HepG2 (cell line): ENCODE results near the gene ACTN1. TPM values are rescaled to one million over a fixed set of nuclear protein-coding genes. Genes with fewer than 3 reads are reported as not detected.

Experiments used
- BCL6 ChIP-seq: IDR thresholded peaks from 2 replicates; pipeline ENCODE4 v1.6.1; 2016; ENCODE audit warnings: missing genetic modification reagents, missing compliant biosample characterization
- CCDC6 ChIP-seq: sonication (generic); formaldehyde crosslinking; IDR thresholded peaks from 2 replicates; pipeline ENCODE4 v1.8.1; 2022; ENCODE audit warnings: mild to moderate bottlenecking, missing genetic modification reagents, moderate library complexity
- FLYWCH1 ChIP-seq: sonication (generic); formaldehyde crosslinking; IDR thresholded peaks from 2 replicates; pipeline ENCODE4 v1.8.1; 2023; ENCODE audit warnings: mild to moderate bottlenecking, missing genetic modification reagents
- PHB2 ChIP-seq: fragments of 450-650 bp; IDR thresholded peaks from 2 replicates; pipeline ENCODE4 v1.6.1; 2018; ENCODE audit not compliant: partially characterized antibody
- PTBP1 ChIP-seq: fragments of 200-400 bp; formaldehyde crosslinking; IDR thresholded peaks from 2 replicates; pipeline ENCODE4 v1.6.1; 2018; ENCODE audit warnings: low read length, low read depth; ENCODE audit not compliant: poor library complexity, severe bottlenecking
- REXO4 ChIP-seq: sonication (generic); formaldehyde crosslinking; IDR thresholded peaks from 2 replicates; pipeline ENCODE4 v1.8.0; 2022; ENCODE audit warnings: missing genetic modification reagents, mild to moderate bottlenecking, borderline replicate concordance
- SP1 ChIP-seq, 2 experiments: fragments of 450-650 bp in 1 of 2; sonication (generic) in 1 of 2; formaldehyde crosslinking in 1 of 2; IDR thresholded peaks; 2 replicates each; pipeline versions ENCODE4 v1.4.0 to v1.6.1; 2016 to 2020; ENCODE audit warnings: missing genetic modification reagents in 1 of 2
- TCF12 ChIP-seq, 2 experiments: fragments of 450-650 bp in 1 of 2; sonication (generic) in 1 of 2; formaldehyde crosslinking in 1 of 2; IDR thresholded peaks; 2 replicates each; pipeline versions ENCODE4 v1.6.1 to v1.8.0; 2017 to 2022; ENCODE audit warnings: antibody characterized with exemption in 1 of 2, mild to moderate bottlenecking in 1 of 2, missing genetic modification reagents in 1 of 2, moderate library complexity in 1 of 2
- ZNF557 ChIP-seq: sonication (generic); formaldehyde crosslinking; IDR thresholded peaks from 2 replicates; pipeline ENCODE4 v1.4.0; 2020; ENCODE audit warnings: missing genetic modification reagents
- ZNF703 ChIP-seq: sonication (generic); formaldehyde crosslinking; IDR thresholded peaks from 2 replicates; pipeline ENCODE4 v1.5.1; 2020; ENCODE audit warnings: missing genetic modification reagents, mild to moderate bottlenecking, moderate library complexity, borderline replicate concordance
- polyA plus RNA-seq, 8 experiments: library from polyadenylated mRNA; depleted of rRNA in 3 of 8; stranded (reverse) in 7 of 8; unstranded in 1 of 8; fragments of >200 nt; fragmentation: Illumina TruSeq in 4 of 8; extraction: Trizol in 4 of 8; gene quantifications; 2 replicates each; pipeline versions ENCODE4 v1.2.1 to v1.2.3, GENCODE V29; 2011 to 2016; ENCODE audit warnings: low read depth in 4 of 8, missing spikeins in 1 of 8, mixed read lengths in 1 of 8; ENCODE audit not compliant: insufficient read depth in 1 of 8
- total RNA-seq, 5 experiments: library from RNA; depleted of rRNA; stranded (reverse); fragments of >200 nt; fragmentation: Illumina TruSeq; extraction: Trizol; gene quantifications; 2 replicates each; pipeline ENCODE4 v1.2.3, GENCODE V29; 2016; ENCODE audit warnings: low read depth in 1 of 5
- TF ChIP-seq, protein P1 (sequence below): IDR thresholded peaks from 2 replicates; pipeline ENCODE4 v1.6.1; 2016
- TF ChIP-seq, protein P2 (sequence below): sonication (generic); formaldehyde crosslinking; IDR thresholded peaks from 2 replicates; pipeline ENCODE4 v1.8.0; 2022; ENCODE audit warnings: mild to moderate bottlenecking, missing genetic modification reagents, moderate library complexity

Gene ACTN1
- total and polyA plus RNA-seq, 2 of the 13 experiments (the other 11 are each of a cell fraction or from before 2014, with no cell fraction given) = 58.6 to 162 TPM

- TF ChIP-seq PHB2 (no peak), SP1 (IDR thresholded peaks at IDR 0.05) (no peak), SP1 (CRISPR knock-in tag; IDR thresholded peaks at IDR 0.05) (peak; percentile 16; the same call in 1 of the 2 replicates), ZNF703 (CRISPR knock-in tag) (no peak), FLYWCH1 (no peak), REXO4 (CRISPR knock-in tag) (no peak), TCF12 (IDR thresholded peaks at IDR 0.05) (no peak), TCF12 (CRISPR knock-in tag; IDR thresholded peaks at IDR 0.05) (0 out of 2 replicates have a peak, but pooled peaks have one; percentile 59), ZNF557 (no peak), PTBP1 (no peak), CCDC6 (no peak), BCL6 (CRISPR knock-in tag) (no peak; the same call in 1 of the 2 replicates)
- TF ChIP-seq, protein P1, sequence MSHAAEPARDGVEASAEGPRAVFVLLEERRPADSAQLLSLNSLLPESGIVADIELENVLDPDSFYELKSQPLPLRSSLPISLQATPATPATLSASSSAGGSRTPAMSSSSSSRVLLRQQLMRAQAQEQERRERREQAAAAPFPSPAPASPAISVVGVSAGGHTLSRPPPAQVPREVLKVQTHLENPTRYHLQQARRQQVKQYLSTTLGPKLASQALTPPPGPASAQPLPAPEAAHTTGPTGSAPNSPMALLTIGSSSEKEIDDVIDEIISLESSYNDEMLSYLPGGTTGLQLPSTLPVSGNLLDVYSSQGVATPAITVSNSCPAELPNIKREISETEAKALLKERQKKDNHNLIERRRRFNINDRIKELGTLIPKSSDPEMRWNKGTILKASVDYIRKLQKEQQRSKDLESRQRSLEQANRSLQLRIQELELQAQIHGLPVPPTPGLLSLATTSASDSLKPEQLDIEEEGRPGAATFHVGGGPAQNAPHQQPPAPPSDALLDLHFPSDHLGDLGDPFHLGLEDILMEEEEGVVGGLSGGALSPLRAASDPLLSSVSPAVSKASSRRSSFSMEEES (CRISPR knock-in tag) = no peak
- TF ChIP-seq, protein P2, sequence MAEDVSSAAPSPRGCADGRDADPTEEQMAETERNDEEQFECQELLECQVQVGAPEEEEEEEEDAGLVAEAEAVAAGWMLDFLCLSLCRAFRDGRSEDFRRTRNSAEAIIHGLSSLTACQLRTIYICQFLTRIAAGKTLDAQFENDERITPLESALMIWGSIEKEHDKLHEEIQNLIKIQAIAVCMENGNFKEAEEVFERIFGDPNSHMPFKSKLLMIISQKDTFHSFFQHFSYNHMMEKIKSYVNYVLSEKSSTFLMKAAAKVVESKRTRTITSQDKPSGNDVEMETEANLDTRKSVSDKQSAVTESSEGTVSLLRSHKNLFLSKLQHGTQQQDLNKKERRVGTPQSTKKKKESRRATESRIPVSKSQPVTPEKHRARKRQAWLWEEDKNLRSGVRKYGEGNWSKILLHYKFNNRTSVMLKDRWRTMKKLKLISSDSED = no peak
These were observed 760 bp downstream of the ACTN1 start (continued) for GRCh38 chr14:68978172-68978911.
